Smooth muscle cell (in vitro differentiated cells): ENCODE data around the gene HOXA13. TPM values are rescaled to one million over a fixed set of nuclear protein-coding genes. Genes with fewer than 3 reads are reported as not detected.

Experiments used
- DNase-seq: peaks from one replicate; lab custom pipeline; 2025; ENCODE audit not compliant: unreplicated experiment; lab: John Stamatoyannopoulos, UW
- H2AFZ ChIP-seq: fragments of 200-600 bp; sonication (generic); 2 replicates; pipeline ENCODE4 v1.6.0; 2016; ENCODE audit warnings: antibody characterized with exemption, low read depth, mild to moderate bottlenecking
- H3F3A ChIP-seq: fragments of 200-600 bp; sonication (generic); 2 replicates; pipeline ENCODE4 v1.6.0; 2017; ENCODE audit warnings: antibody characterized with exemption, low read depth
- H3K27ac ChIP-seq: fragments of 200-600 bp; sonication (generic); 2 replicates; pipeline ENCODE4 v1.5.1; 2016; ENCODE audit warnings: low read depth, mild to moderate bottlenecking
- H3K27me3 ChIP-seq: fragments of 200-600 bp; sonication (generic); 2 replicates; pipeline ENCODE4 v1.6.1; 2016; ENCODE audit warnings: low read depth, mild to moderate bottlenecking
- H3K36me3 ChIP-seq: fragments of 200-600 bp; sonication (generic); 2 replicates; pipeline ENCODE4 v1.5.1; 2016; ENCODE audit warnings: low read depth
- H3K4me1 ChIP-seq: fragments of 200-600 bp; sonication (generic); 2 replicates; pipeline ENCODE4 v1.5.1; 2016; ENCODE audit warnings: low read depth
- H3K4me2 ChIP-seq: fragments of 200-600 bp; sonication (generic); 2 replicates; pipeline ENCODE4 v1.6.0; 2016; ENCODE audit warnings: mild to moderate bottlenecking
- H3K4me3 ChIP-seq: fragments of 200-600 bp; sonication (generic); 2 replicates; pipeline ENCODE4 v1.5.1; 2016; ENCODE audit warnings: mild to moderate bottlenecking
- H3K79me2 ChIP-seq: fragments of 200-600 bp; sonication (generic); 2 replicates; pipeline ENCODE4 v1.6.0; 2016; ENCODE audit warnings: low read depth, mild to moderate bottlenecking
- H3K9ac ChIP-seq: fragments of 200-600 bp; sonication (generic); 2 replicates; pipeline ENCODE4 v1.6.0; 2016; ENCODE audit warnings: low read depth
- H3K9me3 ChIP-seq: fragments of 200-600 bp; sonication (generic); replicated peaks from 2 replicates; pipeline ENCODE4 v1.5.1; 2016; ENCODE audit warnings: low read depth
- H4K20me1 ChIP-seq: fragments of 200-600 bp; sonication (generic); 2 replicates; pipeline ENCODE4 v1.6.0; 2016; ENCODE audit warnings: low read depth
- WGBS: methylation state at CpG from one replicate; pipeline ENCODE4 v1.1.7; 2016; ENCODE audit warnings: low lambda C conversion rate; 5-methylcytosine and 5-hydroxymethylcytosine counted together
- polyA plus RNA-seq: library from polyadenylated mRNA; unstranded; fragments of >200 nt; fragmentation: Nextera tagmentation; extraction: Ambion mirVana; gene quantifications from 2 replicates; pipeline ENCODE4 v1.2.1, GENCODE V29; 2016
- total RNA-seq: library from RNA; depleted of rRNA; stranded (reverse); fragments of >200 nt; gene quantifications from 2 replicates; pipeline ENCODE4 v1.2.3, GENCODE V29; 2014
- TF ChIP-seq, protein P1 (sequence below): fragments of 200-600 bp; sonication (generic); IDR thresholded peaks from 2 replicates; pipeline ENCODE4 v1.5.1; 2017; ENCODE audit warnings: borderline replicate concordance, mild to moderate bottlenecking, antibody characterized with exemption; ENCODE audit not compliant: insufficient read depth, poor library complexity, severe bottlenecking

Gene HOXA13
- total and polyA plus RNA-seq, 2 experiments from 2014 or later, result 10.0 to 14.2 TPM

DNA sequence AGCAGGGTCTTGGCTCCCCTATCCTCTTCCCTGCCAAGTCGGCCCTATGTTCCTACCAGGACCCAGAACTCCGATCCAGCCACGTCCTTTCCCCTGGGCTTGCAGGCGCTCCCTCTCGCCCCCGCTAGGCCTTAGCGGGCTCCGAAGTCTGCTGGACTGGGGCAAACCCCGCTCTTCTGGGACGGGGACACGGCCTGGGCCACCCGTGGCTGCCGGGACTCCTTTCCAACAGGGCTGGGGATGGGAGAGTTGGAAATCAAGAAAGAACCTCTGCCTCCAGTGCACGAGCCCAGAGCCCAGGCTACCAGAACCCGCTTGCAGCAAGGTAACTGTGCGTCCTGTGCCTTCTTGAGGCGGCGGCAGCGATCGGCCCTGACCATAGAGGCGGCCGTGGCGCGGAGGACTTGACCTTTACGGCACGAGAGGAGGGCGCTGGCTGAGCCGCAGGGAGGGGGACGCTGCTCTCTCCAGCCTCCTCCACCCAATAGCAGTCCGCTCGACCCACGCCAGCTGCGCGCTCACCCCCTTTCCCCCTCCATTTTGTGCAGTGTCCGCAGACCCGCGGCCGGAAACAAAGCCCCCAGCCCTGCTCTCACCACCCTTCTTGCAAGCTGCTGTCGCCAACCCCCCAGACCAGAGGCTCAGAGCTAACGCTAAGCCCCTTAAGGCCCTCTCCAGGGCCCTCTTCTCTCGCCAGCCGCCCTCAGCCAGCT is 7.9 kb downstream of the HOXA13 start:
- 14% methylated on average over 42 of the region's 42 CpGs for WGBS
- peaks cover 21% of the 10 kb centered on the region for H4K20me1 ChIP-seq
- H3K36me3 ChIP-seq, result no peaks in the 10 kb centered on the region
- no peak for DNase-seq
- peaks cover 2% of the 10 kb centered on the region for H3K4me1 ChIP-seq
- no peaks in the 10 kb centered on the region for H3K27me3 ChIP-seq
- H3K9me3 ChIP-seq, result no peaks in the 10 kb centered on the region
- H2AFZ ChIP-seq, result peak overlapping the region; percentile 73
- peaks cover 7% of the 10 kb centered on the region for H3F3A ChIP-seq
- peak overlapping the region; percentile 89 for H3K4me2 ChIP-seq
- peak overlapping the region; percentile 87 for H3K27ac ChIP-seq
- TF ChIP-seq, protein P1, sequence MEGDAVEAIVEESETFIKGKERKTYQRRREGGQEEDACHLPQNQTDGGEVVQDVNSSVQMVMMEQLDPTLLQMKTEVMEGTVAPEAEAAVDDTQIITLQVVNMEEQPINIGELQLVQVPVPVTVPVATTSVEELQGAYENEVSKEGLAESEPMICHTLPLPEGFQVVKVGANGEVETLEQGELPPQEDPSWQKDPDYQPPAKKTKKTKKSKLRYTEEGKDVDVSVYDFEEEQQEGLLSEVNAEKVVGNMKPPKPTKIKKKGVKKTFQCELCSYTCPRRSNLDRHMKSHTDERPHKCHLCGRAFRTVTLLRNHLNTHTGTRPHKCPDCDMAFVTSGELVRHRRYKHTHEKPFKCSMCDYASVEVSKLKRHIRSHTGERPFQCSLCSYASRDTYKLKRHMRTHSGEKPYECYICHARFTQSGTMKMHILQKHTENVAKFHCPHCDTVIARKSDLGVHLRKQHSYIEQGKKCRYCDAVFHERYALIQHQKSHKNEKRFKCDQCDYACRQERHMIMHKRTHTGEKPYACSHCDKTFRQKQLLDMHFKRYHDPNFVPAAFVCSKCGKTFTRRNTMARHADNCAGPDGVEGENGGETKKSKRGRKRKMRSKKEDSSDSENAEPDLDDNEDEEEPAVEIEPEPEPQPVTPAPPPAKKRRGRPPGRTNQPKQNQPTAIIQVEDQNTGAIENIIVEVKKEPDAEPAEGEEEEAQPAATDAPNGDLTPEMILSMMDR, result no peak
- peak overlapping the region; percentile 67 for H3K4me3 ChIP-seq
- peak overlapping the region; percentile 66 for H3K9ac ChIP-seq
- H3K79me2 ChIP-seq, result peaks cover 100% of the 10 kb centered on the region

DNA sequence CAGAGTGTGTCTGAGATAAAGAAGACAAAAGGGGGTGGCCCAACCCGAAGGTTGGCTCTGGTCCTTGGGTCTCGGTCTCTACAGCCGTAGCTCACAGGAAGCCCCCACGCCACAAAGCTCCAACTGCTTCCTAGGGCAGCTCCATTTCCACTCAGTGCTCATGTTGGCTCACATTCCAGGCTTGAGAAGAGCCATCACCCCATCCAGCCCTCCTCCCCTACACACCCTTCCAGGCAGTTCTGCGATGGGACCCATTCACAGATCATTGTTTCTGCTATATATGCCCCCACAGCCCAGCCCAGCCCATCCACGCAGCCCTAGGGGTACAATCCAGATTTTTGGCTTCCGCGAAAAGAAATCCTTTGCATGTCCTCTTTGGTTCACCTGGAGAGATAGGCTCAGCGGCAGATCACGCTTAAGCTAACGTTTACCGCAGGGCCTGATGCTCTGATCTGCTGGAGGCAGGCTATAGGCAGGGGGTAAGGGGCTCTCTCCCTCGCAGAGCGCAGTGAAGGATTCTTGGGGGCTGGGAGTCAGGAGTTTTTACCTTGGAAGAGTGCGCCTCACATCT is 8.6 kb downstream of the HOXA13 start:
- 51% methylated on average over 15 of the region's 15 CpGs for WGBS
- no peaks in the 10 kb centered on the region for H3K27me3 ChIP-seq
- no peaks in the 10 kb centered on the region for H3K9me3 ChIP-seq
- H3K9ac ChIP-seq, result peak overlapping the region; percentile 66
- H3K4me3 ChIP-seq, result peak overlapping the region; percentile 67
- TF ChIP-seq, protein P1, result no peak
- H4K20me1 ChIP-seq, result peaks cover 14% of the 10 kb centered on the region
- H3K4me2 ChIP-seq, result peak overlapping the region; percentile 89
- peaks cover 100% of the 10 kb centered on the region for H3K79me2 ChIP-seq
- H2AFZ ChIP-seq, result no peak overlapping the region
- no peaks in the 10 kb centered on the region for H3K36me3 ChIP-seq
- H3K4me1 ChIP-seq, result peaks cover 5% of the 10 kb centered on the region
- H3F3A ChIP-seq, result peaks cover 9% of the 10 kb centered on the region
- DNase-seq, result no peak
- H3K27ac ChIP-seq, result peak overlapping the region; percentile 87

DNA sequence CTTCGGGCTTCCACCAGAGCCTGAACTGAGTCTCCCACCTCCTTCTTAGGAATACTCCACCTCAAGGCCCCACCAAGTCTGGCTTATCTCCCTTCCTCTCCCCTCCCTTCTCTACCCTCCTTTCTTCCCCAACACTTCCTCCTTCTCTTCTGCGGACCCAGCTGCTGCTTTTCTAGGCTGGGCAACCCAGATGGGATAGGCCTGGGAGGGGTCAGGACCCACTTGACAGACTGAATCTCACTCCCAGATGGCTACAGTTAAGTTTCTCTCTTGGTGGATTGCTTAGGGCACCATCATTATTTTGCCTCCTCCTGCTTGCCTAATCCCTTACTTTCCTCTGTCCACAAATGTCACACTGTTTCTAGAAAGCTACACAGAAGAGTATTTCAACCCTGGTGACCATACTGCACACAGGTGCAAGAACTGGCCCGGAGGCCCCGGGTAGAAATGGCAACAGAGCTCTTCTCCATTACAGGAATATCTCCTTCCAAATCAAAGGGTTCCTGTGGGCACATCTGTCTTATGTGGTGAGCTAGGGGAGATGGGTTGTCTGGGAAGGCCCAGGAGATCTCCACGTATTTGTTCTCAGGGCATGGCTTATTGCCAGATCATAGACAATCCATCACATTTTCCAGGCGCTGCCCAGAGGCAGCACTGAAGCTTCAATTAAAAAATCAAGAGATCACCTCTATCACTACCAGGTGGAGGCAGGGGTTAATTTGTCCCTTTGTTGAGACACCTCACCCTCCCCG is 9.7 kb downstream of the HOXA13 start:
- H3K4me2 ChIP-seq, result peak overlapping the region; percentile 89

More for the DNA sequence above, 9.7 kb downstream of the HOXA13 start:
- H2AFZ ChIP-seq, result no peak overlapping the region
- H3K4me3 ChIP-seq, result peak overlapping the region; percentile 2
- no peak for DNase-seq
- no peak overlapping the region for H3K27ac ChIP-seq
- H3K4me1 ChIP-seq, result peaks cover 5% of the 10 kb centered on the region
- 59% methylated on average over 7 of the region's 7 CpGs for WGBS
- H3K36me3 ChIP-seq, result no peaks in the 10 kb centered on the region
- no peaks in the 10 kb centered on the region for H3K27me3 ChIP-seq
- H4K20me1 ChIP-seq, result peaks cover 3% of the 10 kb centered on the region
- peaks cover 100% of the 10 kb centered on the region for H3K79me2 ChIP-seq
- H3K9ac ChIP-seq, result no peak overlapping the region
- no peaks in the 10 kb centered on the region for H3K9me3 ChIP-seq
- H3F3A ChIP-seq, result peaks cover 9% of the 10 kb centered on the region
- TF ChIP-seq, protein P1, result no peak
